GM21717 (cell line): ENCODE data around the gene RCAN1.
"Not testable (repeated sequence)": the region's sequence is repeated elsewhere in the genome, so short reads cannot be mapped to it uniquely, and the experiment has no call there.

Experiments
- ATAC-seq: cut with Tn5 transposase; IDR thresholded peaks from one replicate; pipeline ENCODE4 v1.9.1; 2021; ENCODE audit warnings: mild to moderate bottlenecking, moderate library complexity; ENCODE audit not compliant: unreplicated experiment

Gene RCAN1

GRCh38 chr21:34571994-34572393, 42.9 kb downstream of the RCAN1 start:
- no peak for ATAC-seq

GRCh38 chr21:34570313-34570712, 44.6 kb downstream of the RCAN1 start:
- no peak for ATAC-seq

GRCh38 chr21:34569381-34569979, 45.4 kb downstream of the RCAN1 start:
- no peak for ATAC-seq

- not testable (repeated sequence) for ATAC-seq
Measured at GRCh38 chr21:34568801-34569200, 46.1 kb downstream of the RCAN1 start.

- no peak for ATAC-seq
Measured at GRCh38 chr21:34567604-34568155, 47.2 kb downstream of the RCAN1 start.

GRCh38 chr21:34565238-34565637, 49.7 kb downstream of the RCAN1 start:
- no peak for ATAC-seq

- ATAC-seq: not testable (repeated sequence)
Measured at GRCh38 chr21:34563370-34563769, 51.5 kb downstream of the RCAN1 start.

GRCh38 chr21:34561806-34562205, 53.1 kb downstream of the RCAN1 start:
- ATAC-seq: no peak

- ATAC-seq: no peak
Measured at GRCh38 chr21:34560609-34561008, 54.3 kb downstream of the RCAN1 start.

- ATAC-seq: no peak
Measured at GRCh38 chr21:34560021-34560420, 54.9 kb downstream of the RCAN1 start.

GRCh38 chr21:34559089-34559631, 55.8 kb downstream of the RCAN1 start:
- no peak for ATAC-seq

- no peak for ATAC-seq
Measured at GRCh38 chr21:34558166-34558565, 56.7 kb downstream of the RCAN1 start.

GRCh38 chr21:34557261-34557660, 57.7 kb downstream of the RCAN1 start:
- ATAC-seq: no peak

GRCh38 chr21:34554670-34555069, 60.2 kb downstream of the RCAN1 start:
- ATAC-seq: not testable (repeated sequence)

- no peak for ATAC-seq
Measured at GRCh38 chr21:34554227-34554626, 60.7 kb downstream of the RCAN1 start.

GRCh38 chr21:34553151-34553952, 61.6 kb downstream of the RCAN1 start:
- ATAC-seq: no peak

- ATAC-seq: no peak
Measured at GRCh38 chr21:34552360-34553098, 62.4 kb downstream of the RCAN1 start.

- no peak for ATAC-seq
Measured at GRCh38 chr21:34550182-34550799, 64.6 kb downstream of the RCAN1 start.

- ATAC-seq: no peak
Measured at GRCh38 chr21:34548781-34549376, 66.0 kb downstream of the RCAN1 start.

- no peak for ATAC-seq
Measured at GRCh38 chr21:34546542-34546941, 68.4 kb downstream of the RCAN1 start.
